Transverse colon (tissue), 4 donors: ENCODE measurements around the gene NCK1. TPM values are rescaled to one million over a fixed set of nuclear protein-coding genes. Genes with fewer than 3 reads are reported as not detected.

ENCODE experiments used
- DNase-seq: peaks from one replicate; pipeline ENCODE4 v3.0.0-alpha.2; 2019
- H3K27ac ChIP-seq, 4 donors: fragments of 200-600 bp; sonication (generic); 2 replicates each; pipeline ENCODE4 v1.5.1; 2016 to 2018; ENCODE audit warnings: inconsistent platforms in 4 of 4
- H3K27me3 ChIP-seq: fragments of 200-600 bp; sonication (generic); 2 replicates; pipeline ENCODE4 v1.5.1; 2017; ENCODE audit warnings: inconsistent platforms
- H3K36me3 ChIP-seq, 4 donors: fragments of 200-600 bp; sonication (generic); 2 replicates each; pipeline ENCODE4 v1.5.1; 2017 to 2019; ENCODE audit warnings: inconsistent platforms in 4 of 4
- H3K4me1 ChIP-seq, 4 donors: fragments of 200-600 bp; sonication (generic); 2 replicates each; pipeline ENCODE4 v1.5.1; 2017 to 2020; ENCODE audit warnings: inconsistent platforms in 4 of 4
- H3K4me3 ChIP-seq, 4 donors: fragments of 200-600 bp; sonication (generic); 1 replicate in 1 of 4; 2 replicates in 3 of 4; pipeline versions ENCODE4 v1.5.1 to v1.6.1; 2017 to 2019; ENCODE audit warnings: inconsistent platforms in 4 of 4
- H3K9me3 ChIP-seq, 2 donors: fragments of 200-600 bp; sonication (generic); 2 replicates each; pipeline ENCODE4 v1.5.1; 2017 to 2019; ENCODE audit warnings: inconsistent platforms in 2 of 2
- CTCF ChIP-seq, 5 experiments: fragments of 200-600 bp in 3 of 5; fragments of 450-650 bp in 2 of 5; sonication (generic) in 3 of 5; IDR thresholded peaks; 1 replicate in 2 of 5; 2 replicates in 3 of 5; pipeline ENCODE4 v1.5.1; 2016 to 2017; ENCODE audit warnings: antibody characterized with exemption in 5 of 5, inconsistent platforms in 3 of 5, mild to moderate bottlenecking in 2 of 5, moderate library complexity in 1 of 5
- EP300 ChIP-seq: sonication (generic); formaldehyde crosslinking; IDR thresholded peaks from one replicate; pipeline ENCODE4 v1.6.1; 2017; ENCODE audit warnings: antibody characterized with exemption, low read depth
- POLR2A ChIP-seq: fragments of 450-650 bp; IDR thresholded peaks from one replicate; pipeline ENCODE4 v1.6.1; 2016; ENCODE audit warnings: antibody characterized with exemption, mild to moderate bottlenecking, moderate library complexity
- POLR2AphosphoS5 ChIP-seq, 3 donors: sonication (generic); formaldehyde crosslinking; IDR thresholded peaks; one replicate each; pipeline ENCODE4 v1.6.1; 2016; ENCODE audit warnings: antibody characterized with exemption in 3 of 3
- WGBS, 2 donors: methylation state at CpG; one replicate each; pipeline ENCODE4 v1.1.5; 2018; ENCODE audit warnings: low coverage in 1 of 2; 5-methylcytosine and 5-hydroxymethylcytosine counted together
- in situ Hi-C, 4 donors: fragments of 200-750 bp; cut with MboI; loops; one replicate each; pipeline versions ENCODE4 v1.15.0 to v1.15.1; 2017; ENCODE audit warnings: low sequenced_read_pairs in 3 of 4, low pct_ligation_motif_present in 1 of 4, low pct_unique_long_range_greater_than_20kb in 1 of 4
- intact Hi-C: fragments of 100-400 bp; cut with DNase I; formaldehyde crosslinking; loops from one replicate; pipeline ENCODE4 v1.15.1; 2023; ENCODE audit warnings: low total_unique reads
- total RNA-seq, 4 donors: library from RNA; depleted of rRNA; stranded (reverse); fragments of >200 nt; gene quantifications; one replicate each; pipeline ENCODE4 v1.1.0, GENCODE V29; 2016

The NCK1 gene
- total RNA-seq, 4 donors from 2014 or later, result 0.80 to 71.4 (median 45.2) TPM

- H3K4me3 ChIP-seq, result no peak overlapping the region
- TF ChIP-seq CTCF (IDR thresholded peaks at IDR 0.05), result no peak
- H3K9me3 ChIP-seq, result no peaks in the 10 kb centered on the region
- intact Hi-C loops (no loop called here), in situ Hi-C loops (no loop called here)
- 46 to 50% methylated on average over 2 of the region's 2 CpGs for WGBS, 2 donors
- peaks cover 0 to 9% (median 2%) of the 10 kb centered on the region in 4 donors for H3K36me3 ChIP-seq
- no peaks in the 10 kb centered on the region for H3K27me3 ChIP-seq
- H3K27ac ChIP-seq, result no peak overlapping the region
- no peak for DNase-seq
- peaks cover 0 to 36% (median 11%) of the 10 kb centered on the region in 4 donors for H3K4me1 ChIP-seq
These were observed 85.5 kb downstream of the NCK1 start for GRCh38 chr3:136947477-136947876.

GRCh38 chr3:136949146-136949545, 87.1 kb downstream of the NCK1 start:
- no peak for DNase-seq
- in situ Hi-C loops, result no loop called here
- Histone ChIP-seq H3K27ac (no peak overlapping the region), H3K27me3 (no peaks in the 10 kb centered on the region), H3K4me3 (no peak overlapping the region), H3K36me3 (peaks cover 0 to 9% (median 2%) of the 10 kb centered on the region in 4 donors), H3K4me1 (peaks cover 0 to 26% (median 6%) of the 10 kb centered on the region in 4 donors), H3K9me3 (no peaks in the 10 kb centered on the region)
- TF ChIP-seq EP300, result no peak
- no peak for TF ChIP-seq POLR2AphosphoS5 (IDR thresholded peaks at IDR 0.05)
- no peak for TF ChIP-seq CTCF (IDR thresholded peaks at IDR 0.05)
- no peak for TF ChIP-seq POLR2A
- intact Hi-C loops, result no loop called here

- intact Hi-C loops, result no loop called here
- peaks cover 0 to 9% (median 2%) of the 10 kb centered on the region in 4 donors for H3K36me3 ChIP-seq
- no peaks in the 10 kb centered on the region for H3K9me3 ChIP-seq
- peaks cover 0 to 28% (median 8%) of the 10 kb centered on the region in 4 donors for H3K4me1 ChIP-seq
- H3K27ac ChIP-seq, result no peak overlapping the region
- DNase-seq, result no peak
- TF ChIP-seq POLR2A (no peak), CTCF (IDR thresholded peaks at IDR 0.05) (peak in 4 of 5 experiments; percentile 7 to 26 (median 16))
- H3K4me3 ChIP-seq, result no peak overlapping the region
- in situ Hi-C loops, result no loop called here
- WGBS, 2 donors, result 63 to 96% methylated on average over 2 of the region's 2 CpGs
- H3K27me3 ChIP-seq, result no peaks in the 10 kb centered on the region
These were observed 87.7 kb downstream of the NCK1 start for GRCh38 chr3:136949708-136950107.

- peaks cover 0 to 7% (median 2%) of the 10 kb centered on the region in 4 donors for H3K36me3 ChIP-seq
- peaks cover 0 to 32% (median 14%) of the 10 kb centered on the region in 4 donors for H3K4me1 ChIP-seq
- no peak for DNase-seq
- 76 to 83% methylated on average over 1 of the region's 1 CpG for WGBS, 2 donors
- TF ChIP-seq CTCF (IDR thresholded peaks at IDR 0.05) (no peak), POLR2AphosphoS5 (IDR thresholded peaks at IDR 0.05) (no peak), POLR2A (no peak), EP300 (no peak)
- H3K27ac ChIP-seq, result no peak overlapping the region
- H3K4me3 ChIP-seq, result no peak overlapping the region
- in situ Hi-C loops (no loop called here), intact Hi-C loops (no loop called here)
- no peaks in the 10 kb centered on the region for H3K9me3 ChIP-seq
- H3K27me3 ChIP-seq, result no peaks in the 10 kb centered on the region
These were observed 88.6 kb downstream of the NCK1 start for GRCh38 chr3:136950623-136951022.
